HuH-7.5 (cell line): Measurements from ENCODE around the gene DCC.

Source experiments
- DNase-seq: peaks from one replicate; pipeline ENCODE4 v3.0.0; 2011; ENCODE audit warnings: low spot score

DCC gene

DNA sequence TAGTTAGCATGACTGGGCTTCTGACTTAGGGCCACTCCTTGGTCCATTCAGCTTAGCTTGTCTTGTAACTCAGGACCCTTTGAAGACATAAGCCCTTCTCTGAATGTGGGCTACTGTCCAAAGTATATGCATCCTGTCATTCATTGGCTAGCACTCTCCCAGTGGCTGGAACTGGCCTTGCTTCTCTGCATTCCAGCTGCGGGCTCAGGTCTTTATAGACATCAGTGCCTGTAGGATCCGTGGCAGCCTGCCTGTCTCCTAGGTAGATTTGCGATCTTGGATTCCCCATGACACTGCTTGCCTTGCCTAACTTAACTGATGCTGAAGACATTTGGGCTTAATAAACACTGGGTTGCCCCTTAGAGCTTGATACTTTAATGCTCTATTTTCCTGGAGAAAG, 170.1 kb downstream of the DCC start:
- DNase-seq: no peak

- DNase-seq: no peak
Measured at GRCh38 chr18:52518086-52518485, 178.1 kb downstream of the DCC start.

DNA sequence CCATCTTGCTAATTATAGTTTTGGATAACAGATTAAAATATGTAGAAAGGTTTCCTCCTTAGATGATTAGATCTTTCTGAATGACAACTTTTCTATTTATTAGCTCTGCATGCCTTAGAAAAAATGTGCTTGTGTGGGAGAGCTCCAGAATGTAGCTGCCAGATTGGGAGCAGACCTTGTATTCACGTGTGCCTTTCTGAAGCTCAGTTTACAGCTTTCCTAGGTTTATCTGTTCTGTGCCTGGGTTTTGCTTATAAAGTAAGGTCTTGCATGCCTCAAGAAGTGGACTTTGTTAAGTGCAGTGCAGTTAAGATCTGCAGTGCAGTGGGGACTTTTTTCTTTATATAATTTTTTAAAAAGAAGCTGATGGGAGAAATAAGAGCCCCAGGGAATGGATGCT, 179.0 kb downstream of the DCC start:
- DNase-seq: no peak

GRCh38 chr18:52523566-52523965, 183.6 kb downstream of the DCC start:
- DNase-seq: no peak

DNA sequence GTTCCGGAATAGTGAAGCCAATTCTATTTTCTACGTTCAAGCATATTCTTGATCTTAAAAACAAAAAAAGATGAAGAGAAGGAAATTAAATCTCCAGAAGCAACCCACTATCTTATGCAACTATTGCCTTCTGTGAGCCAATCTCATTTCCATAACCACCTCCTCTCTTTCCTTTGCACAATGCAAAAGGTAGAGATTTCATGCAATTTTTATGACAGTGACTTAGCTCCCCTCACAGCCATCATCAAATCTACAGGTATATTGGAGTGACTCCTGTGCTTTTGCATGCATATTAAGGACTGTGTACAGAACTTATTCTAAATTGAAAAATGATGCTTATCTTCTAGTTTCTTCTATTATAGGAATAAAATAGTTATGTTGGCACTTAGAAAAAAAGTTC, 191.8 kb downstream of the DCC start:
- DNase-seq: no peak

DNA sequence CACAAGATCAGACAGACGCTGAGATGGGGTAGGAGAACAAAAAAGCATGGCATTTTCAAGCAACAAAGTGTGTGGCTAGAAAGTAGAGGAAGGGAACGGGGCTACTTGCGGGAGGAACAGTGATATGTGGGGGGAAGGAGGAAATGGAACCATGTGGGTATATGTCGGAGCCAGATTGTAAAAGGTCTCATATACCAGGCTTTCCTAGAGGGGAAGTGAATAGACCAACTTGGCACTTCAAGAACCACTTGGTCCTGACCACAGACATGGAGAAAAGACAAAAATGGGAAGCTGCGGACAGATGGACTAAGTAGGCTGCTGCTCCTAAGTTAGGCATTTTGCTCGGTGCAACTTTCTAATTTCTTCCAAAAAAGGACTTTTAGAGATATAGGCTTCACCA, 196.0 kb downstream of the DCC start:
- no peak for DNase-seq

DNA sequence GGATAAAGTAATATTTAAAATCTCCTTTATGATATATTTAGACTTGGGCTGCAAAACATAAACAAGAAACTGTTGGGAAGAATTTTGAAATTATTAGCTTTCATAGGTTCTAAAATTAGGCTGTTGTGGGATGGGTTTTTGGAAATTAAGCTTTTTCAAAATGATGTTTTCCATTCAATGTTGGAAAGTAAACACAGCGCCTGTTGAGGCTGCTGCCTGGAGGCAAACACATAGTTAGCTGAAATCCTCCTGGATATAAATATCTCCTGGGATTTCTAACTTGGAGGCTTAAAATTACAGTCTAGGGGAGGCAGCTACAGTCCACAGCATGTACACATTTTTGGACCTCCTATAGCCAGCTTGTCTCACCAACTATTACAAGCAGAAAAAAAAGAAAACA, 197.3 kb downstream of the DCC start:
- no peak for DNase-seq

GRCh38 chr18:52541056-52541455, 201.1 kb downstream of the DCC start:
- DNase-seq: no peak

- DNase-seq: no peak
Measured at GRCh38 chr18:52544086-52544485, 204.1 kb downstream of the DCC start.

DNA sequence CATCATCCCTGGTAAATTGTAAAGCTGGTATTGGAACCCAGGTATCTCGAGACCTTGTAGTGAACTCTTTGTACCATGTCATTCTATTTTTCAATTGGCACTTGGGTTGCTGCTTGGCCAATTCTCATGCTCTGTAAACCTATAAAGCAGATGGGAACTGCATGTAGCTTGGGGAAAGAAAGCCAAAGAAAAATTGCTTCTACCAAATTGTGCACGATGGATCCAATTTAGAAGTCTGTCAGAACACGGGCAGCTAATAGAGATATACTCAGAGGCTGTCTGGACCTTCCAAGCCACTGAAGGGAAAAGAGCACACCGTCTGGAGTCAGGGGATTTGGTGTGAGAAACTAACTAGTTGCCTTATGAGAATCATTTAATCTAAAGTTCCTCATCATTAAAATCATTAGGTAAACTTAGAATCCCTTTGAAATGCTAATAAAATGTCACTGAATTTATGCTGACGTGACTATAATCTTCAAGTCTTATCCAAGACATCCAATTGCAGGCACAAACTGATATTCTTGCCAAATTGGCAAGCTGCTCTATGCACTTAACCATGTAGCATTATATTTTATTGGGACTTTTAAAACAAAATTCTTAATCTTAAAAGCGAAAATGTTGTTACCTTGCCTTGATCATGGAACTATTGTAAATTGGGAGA, 206.8 kb downstream of the DCC start:
- no peak for DNase-seq

DNA sequence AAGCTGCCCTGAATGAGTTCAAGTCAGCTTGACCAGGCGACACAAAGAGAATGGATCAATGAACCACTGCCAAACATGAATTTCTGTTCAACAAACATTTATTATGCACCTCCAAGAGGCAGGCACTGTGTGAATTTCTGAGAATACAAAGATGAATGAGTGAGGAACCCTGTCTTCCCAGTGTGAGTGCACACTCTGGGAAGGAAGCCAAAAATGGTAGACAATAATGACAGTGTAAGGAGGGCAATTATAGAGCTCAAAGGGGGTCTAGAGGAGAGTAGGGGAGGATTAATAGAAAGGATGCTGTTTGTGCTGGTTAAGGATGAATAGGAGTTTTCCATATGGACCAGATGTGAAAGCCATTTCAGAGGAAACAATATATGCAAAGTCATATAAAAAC, 213.4 kb downstream of the DCC start:
- no peak for DNase-seq

- no peak for DNase-seq
Measured at GRCh38 chr18:52554180-52554579, 214.2 kb downstream of the DCC start.

- no peak for DNase-seq
Measured at GRCh38 chr18:52567360-52567759, 227.4 kb downstream of the DCC start.

GRCh38 chr18:52569492-52569891, 229.5 kb downstream of the DCC start:
- DNase-seq: no peak

DNA sequence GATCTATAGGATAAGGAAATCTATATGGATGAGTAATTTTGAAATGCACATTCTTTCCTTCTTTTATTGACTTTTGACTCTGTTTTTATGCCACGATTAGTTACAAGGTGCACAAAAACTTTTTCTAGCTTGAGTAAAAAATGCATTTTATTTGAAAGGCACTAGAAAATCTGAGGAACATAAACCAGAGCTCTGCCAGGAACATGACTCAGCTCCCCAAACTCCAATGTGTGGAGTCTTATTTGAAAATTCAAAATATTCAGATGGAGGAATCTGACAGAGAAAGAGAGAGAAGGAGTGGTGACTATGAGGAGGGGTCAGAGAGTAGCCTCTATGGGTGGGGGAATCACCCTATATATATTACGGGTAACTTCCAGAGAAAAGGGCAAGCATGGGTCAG, 231.0 kb downstream of the DCC start:
- DNase-seq: no peak

- DNase-seq: no peak
Measured at GRCh38 chr18:52572036-52573000, 232.3 kb downstream of the DCC start.

DNA sequence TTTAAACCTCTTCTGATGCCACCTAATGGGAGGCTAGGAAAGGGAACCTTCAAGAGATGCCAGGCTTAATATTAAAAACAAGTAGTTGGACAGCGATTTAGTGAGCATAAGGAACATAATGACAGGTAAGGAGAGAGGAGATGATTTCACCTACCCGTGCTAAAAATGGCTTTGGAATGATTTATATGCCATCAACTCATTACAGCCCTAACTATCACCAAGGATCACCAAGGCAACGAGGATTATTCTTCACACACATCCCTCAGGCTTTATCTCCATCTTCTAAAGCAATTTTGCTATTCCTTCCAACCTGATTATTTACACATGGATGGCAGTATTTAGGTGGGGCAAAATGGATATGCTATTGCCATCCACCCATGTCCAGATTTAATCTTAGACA, 237.8 kb downstream of the DCC start:
- no peak for DNase-seq

GRCh38 chr18:52582061-52582460, 242.1 kb downstream of the DCC start:
- DNase-seq: no peak

DNA sequence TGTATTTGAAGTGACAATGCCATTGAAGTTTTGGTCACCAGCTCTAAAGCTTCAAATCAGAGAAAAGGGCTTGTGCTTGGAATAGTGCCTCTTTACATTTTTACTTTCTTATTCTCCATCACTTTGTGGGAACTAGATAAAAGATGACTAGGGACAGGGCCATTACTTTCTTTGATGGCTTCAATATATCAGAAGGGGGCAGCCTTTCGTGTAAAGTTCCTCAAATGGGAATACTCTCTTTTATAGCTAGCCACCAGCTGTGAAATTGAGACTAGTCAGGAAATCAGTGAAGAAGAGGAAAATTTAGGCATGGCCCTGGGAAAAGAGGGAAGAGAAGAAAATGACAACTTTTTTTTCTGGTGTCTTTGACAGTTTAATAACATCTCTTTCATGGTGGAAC, 242.5 kb downstream of the DCC start:
- DNase-seq: no peak

DNA sequence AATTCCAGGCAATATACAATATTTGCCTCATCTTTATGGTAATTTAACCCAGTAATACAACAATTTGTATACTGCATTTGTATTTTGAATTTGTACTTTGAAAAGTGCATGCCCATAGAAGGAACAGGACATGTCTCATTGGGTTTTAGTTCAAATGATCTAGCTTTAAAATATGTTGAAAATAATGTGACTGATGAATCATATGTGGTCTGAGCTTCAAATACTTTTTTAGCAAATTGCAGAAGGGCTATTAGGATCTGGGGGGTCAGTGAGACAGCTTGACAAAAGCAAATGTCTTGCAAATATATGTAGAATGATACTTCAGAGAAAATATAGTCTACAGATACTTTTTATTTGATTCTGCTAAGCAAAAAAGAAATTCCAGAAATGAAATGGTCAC, 248.9 kb downstream of the DCC start:
- no peak for DNase-seq

DNA sequence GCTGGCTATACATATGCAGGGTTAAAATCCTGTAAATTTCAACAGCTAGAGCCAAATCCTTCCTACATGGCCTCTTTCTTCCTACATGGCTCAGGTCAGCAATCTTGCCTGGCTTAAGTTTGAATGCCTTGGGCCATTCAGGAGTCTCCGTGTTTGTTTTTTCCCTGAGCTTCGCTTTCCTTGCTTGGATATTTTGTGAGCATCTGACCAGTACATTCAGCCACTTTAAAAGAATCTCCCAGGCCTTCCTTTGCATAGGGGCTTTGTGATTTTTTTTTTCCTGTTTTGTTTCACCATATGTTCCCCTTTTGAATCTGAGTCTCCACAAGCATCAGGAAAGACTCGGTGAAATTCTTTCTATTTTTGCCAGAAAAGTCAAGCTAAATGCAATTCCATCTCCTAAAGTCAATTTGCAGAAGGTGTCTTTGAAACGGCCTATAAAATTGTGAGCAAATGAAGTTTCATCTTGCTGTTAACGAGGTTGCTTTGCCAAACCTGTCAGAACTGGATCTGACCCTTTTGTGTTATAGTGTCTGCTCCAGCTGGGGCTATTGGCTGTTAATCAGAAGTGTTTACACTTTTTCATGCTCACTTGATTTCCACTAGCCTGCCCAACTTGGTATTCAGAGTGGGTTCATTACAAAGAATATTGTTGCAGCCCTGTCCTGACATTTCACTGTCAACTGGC, 256.9 kb downstream of the DCC start:
- no peak for DNase-seq

DNA sequence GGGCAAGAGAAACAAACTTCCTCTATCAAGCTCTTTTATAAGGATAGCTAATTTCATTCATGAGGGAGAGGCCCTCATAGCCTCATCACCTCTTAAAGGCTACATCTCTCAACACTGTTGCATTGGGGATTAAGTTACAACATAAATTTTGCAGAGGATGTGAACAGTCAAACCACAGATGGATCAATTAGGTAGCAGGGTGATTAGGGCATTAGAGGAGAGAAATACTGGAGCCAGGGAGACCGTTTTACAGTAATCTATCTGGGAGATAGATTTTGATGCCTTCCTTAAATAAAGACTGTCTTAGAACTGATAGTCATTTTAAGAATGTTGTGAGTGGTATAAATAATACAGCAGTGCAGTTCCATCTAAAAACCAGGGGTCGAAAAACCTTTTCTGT, 258.9 kb downstream of the DCC start:
- DNase-seq: no peak

GRCh38 chr18:52602820-52603219, 262.8 kb downstream of the DCC start:
- DNase-seq: no peak
